GM12875 (cell line): ENCODE measurements around the gene TMED4.
A peak's percentile ranks its signal among the peaks of the same experiment; 100 is the strongest.
"Not testable (repeated sequence)": the region's sequence is repeated elsewhere in the genome, so short reads cannot be mapped to it uniquely, and the experiment has no call there.

Source experiments
- H3K4me3 ChIP-seq: one replicate; pipeline ENCODE4 v1.5.1; 2011; ENCODE audit warnings: low read depth, low read length, control low read depth
- CTCF ChIP-seq: IDR thresholded peaks from 2 replicates; pipeline ENCODE4 v1.5.1; 2011; ENCODE audit warnings: low read depth, mild to moderate bottlenecking, control low read depth, inconsistent platforms, low read length, moderate library complexity, borderline replicate concordance; ENCODE audit not compliant: insufficient read depth

TMED4 gene

GRCh38 chr7:44607141-44608068 lies 25.4 kb upstream of the TMED4 start:
- TF ChIP-seq CTCF, result no peak
- peak overlapping the region; percentile 96 for H3K4me3 ChIP-seq

GRCh38 chr7:44606341-44607140 lies 24.5 kb upstream of the TMED4 start, which contains the start of gene OGDH:
Gene OGDH (plus strand): TSS chr7:44606627. CDS start chr7:44624344, 17,717 bp downstream.
- TF ChIP-seq CTCF, result no peak
- H3K4me3 ChIP-seq, result peak within 1 kb of the TSS; percentile 96

GRCh38 chr7:44604941-44605340 lies 22.9 kb upstream of the TMED4 start:
- TF ChIP-seq CTCF, result no peak
- H3K4me3 ChIP-seq, result no peak overlapping the region

GRCh38 chr7:44603193-44603592 lies 21.2 kb upstream of the TMED4 start:
- H3K4me3 ChIP-seq, result no peak overlapping the region

GRCh38 chr7:44602576-44602910 lies 20.5 kb upstream of the TMED4 start:
- no peak overlapping the region for H3K4me3 ChIP-seq
- TF ChIP-seq CTCF, result no peak

More at GRCh38 chr7:44603193-44603592, 21.2 kb upstream of the TMED4 start:
- TF ChIP-seq CTCF, result no peak

GRCh38 chr7:44599222-44599621 lies 17.2 kb upstream of the TMED4 start:
- H3K4me3 ChIP-seq, result no peak overlapping the region
- no peak for TF ChIP-seq CTCF

GRCh38 chr7:44597181-44597580 lies 15.2 kb upstream of the TMED4 start:
- H3K4me3 ChIP-seq, result not testable (repeated sequence)
